H9 (cell line): ENCODE measurements around the gene BRD7. TPM values are rescaled to one million over a fixed set of nuclear protein-coding genes. Genes with fewer than 3 reads are reported as not detected.

ENCODE experiments used
- DNase-seq: peaks from one replicate; pipeline ENCODE4 v3.0.0-alpha.2; 2017
- H2AFZ ChIP-seq: one replicate; pipeline ENCODE4 v1.6.1; 2013; ENCODE audit warnings: mild to moderate bottlenecking, low read length, control low read depth, moderate library complexity
- H2AK5ac ChIP-seq: 2 replicates; pipeline ENCODE4 v1.6.1; 2013; ENCODE audit warnings: low read length, control low read depth, mixed read lengths; ENCODE audit not compliant: insufficient read length
- H2BK120ac ChIP-seq: one replicate; pipeline ENCODE4 v1.6.1; 2013; ENCODE audit warnings: low read depth, mild to moderate bottlenecking, low read length, control low read depth, inconsistent platforms; ENCODE audit not compliant: poor library complexity, severe bottlenecking
- H2BK12ac ChIP-seq: 2 replicates; pipeline ENCODE4 v1.6.1; 2013; ENCODE audit warnings: low read length, control low read depth, mixed read lengths, low read depth; ENCODE audit not compliant: insufficient read length
- H2BK15ac ChIP-seq: 2 replicates; pipeline ENCODE4 v1.6.1; 2013; ENCODE audit warnings: low read depth, low read length, control low read depth
- H2BK20ac ChIP-seq: one replicate; pipeline ENCODE4 v1.6.1; 2013; ENCODE audit warnings: low read depth, mild to moderate bottlenecking, low read length, control low read depth, inconsistent platforms; ENCODE audit not compliant: poor library complexity, severe bottlenecking
- H2BK5ac ChIP-seq: 2 replicates; pipeline ENCODE4 v1.6.1; 2013; ENCODE audit warnings: low read length, control low read depth, mixed read lengths; ENCODE audit not compliant: insufficient read length
- H3K14ac ChIP-seq: 2 replicates; pipeline ENCODE4 v1.6.1; 2013; ENCODE audit warnings: low read length, control low read depth; ENCODE audit not compliant: insufficient read depth
- H3K18ac ChIP-seq: 2 replicates; pipeline ENCODE4 v1.6.1; 2013; ENCODE audit warnings: low read depth, mild to moderate bottlenecking, mixed read lengths, low read length, control low read depth; ENCODE audit not compliant: insufficient read length
- H3K23ac ChIP-seq: 2 replicates; pipeline ENCODE4 v1.6.1; 2013; ENCODE audit warnings: low read length, control low read depth, mixed read lengths, low read depth; ENCODE audit not compliant: insufficient read length
- H3K23me2 ChIP-seq: 2 replicates; pipeline ENCODE4 v1.6.1; 2013; ENCODE audit warnings: low read depth, mild to moderate bottlenecking, mixed read lengths, low read length, control low read depth; ENCODE audit not compliant: insufficient read length, poor library complexity, severe bottlenecking
- H3K27ac ChIP-seq: 2 replicates; pipeline ENCODE4 v1.5.1; 2013; ENCODE audit warnings: low read length, control low read depth, mixed read lengths, low read depth; ENCODE audit not compliant: insufficient read length
- H3K27me3 ChIP-seq: 2 replicates; pipeline ENCODE4 v1.6.1; 2013; ENCODE audit warnings: low read length, control low read depth, inconsistent platforms; ENCODE audit not compliant: insufficient read depth
- H3K4ac ChIP-seq: 2 replicates; pipeline ENCODE4 v1.6.1; 2013; ENCODE audit warnings: low read depth, mild to moderate bottlenecking, control low read depth, inconsistent platforms, low read length, moderate library complexity
- H3K4me1 ChIP-seq: 2 replicates; pipeline ENCODE4 v1.6.1; 2013; ENCODE audit warnings: low read length, control low read depth, inconsistent platforms; ENCODE audit not compliant: insufficient read depth
- H3K4me2 ChIP-seq: 2 replicates; pipeline ENCODE4 v1.6.1; 2013; ENCODE audit warnings: low read length, control low read depth, mixed read lengths; ENCODE audit not compliant: insufficient read length, insufficient read depth
- H3K56ac ChIP-seq: 2 replicates; pipeline ENCODE4 v1.6.1; 2013; ENCODE audit warnings: low read depth, mild to moderate bottlenecking, mixed read lengths, low read length, control low read depth; ENCODE audit not compliant: insufficient read length
- H3K79me1 ChIP-seq: 2 replicates; pipeline ENCODE4 v1.6.1; 2013; ENCODE audit warnings: low read depth, mild to moderate bottlenecking, moderate library complexity, low read length, control low read depth, inconsistent platforms; ENCODE audit not compliant: insufficient read depth, poor library complexity, severe bottlenecking
- H3K79me2 ChIP-seq: 2 replicates; pipeline ENCODE4 v1.6.1; 2013; ENCODE audit warnings: low read length, control low read depth, inconsistent platforms; ENCODE audit not compliant: insufficient read depth
- H3K9ac ChIP-seq: 2 replicates; pipeline ENCODE4 v1.6.1; 2013; ENCODE audit warnings: low read length, control low read depth, mixed read lengths; ENCODE audit not compliant: insufficient read length; ENCODE audit errors: extremely low read depth
- H3K9me3 ChIP-seq: one replicate; pipeline ENCODE4 v1.6.1; 2013; ENCODE audit warnings: low read depth, low read length, inconsistent platforms; ENCODE audit not compliant: control insufficient read depth
- H3T11ph ChIP-seq: one replicate; pipeline ENCODE4 v1.6.1; 2013; ENCODE audit warnings: mild to moderate bottlenecking, low read length, control low read depth, inconsistent platforms
- H4K20me1 ChIP-seq: one replicate; pipeline ENCODE4 v1.6.1; 2013; ENCODE audit not compliant: control insufficient read depth, insufficient read length, insufficient read depth
- H4K5ac ChIP-seq: 2 replicates; pipeline ENCODE4 v1.6.1; 2013; ENCODE audit warnings: low read depth, mild to moderate bottlenecking, mixed read lengths, low read length, control low read depth; ENCODE audit not compliant: insufficient read length
- H4K8ac ChIP-seq: replicated peaks from 2 replicates; pipeline ENCODE4 v1.6.1; 2013; ENCODE audit warnings: low read length, control low read depth, mixed read lengths, low read depth; ENCODE audit not compliant: insufficient read length
- H4K91ac ChIP-seq: 2 replicates; pipeline ENCODE4 v1.6.1; 2013; ENCODE audit warnings: low read depth, mild to moderate bottlenecking, moderate library complexity, mixed read lengths, low read length, control low read depth; ENCODE audit not compliant: insufficient read length
- H3K27ac Mint-ChIP-seq, 3 experiments: 2 replicates in 2 of 3; 3 replicates in 1 of 3; pipeline ENCODE4 v1.8.0; 2020 to 2021; ENCODE audit warnings: mixed read lengths in 3 of 3, mild to moderate bottlenecking in 1 of 3, moderate library complexity in 1 of 3
- H3K27me3 Mint-ChIP-seq: 2 replicates; pipeline ENCODE4 v1.8.0; 2021; ENCODE audit warnings: low read depth, mild to moderate bottlenecking, moderate library complexity, mixed read lengths
- H3K36me3 Mint-ChIP-seq, 3 experiments: 2 replicates in 2 of 3; 3 replicates in 1 of 3; pipeline ENCODE4 v1.8.0; 2020 to 2021; ENCODE audit warnings: low read depth in 3 of 3, mixed read lengths in 3 of 3; ENCODE audit not compliant: insufficient read depth in 1 of 3
- H3K4me1 Mint-ChIP-seq, 2 experiments: 2 replicates each; pipeline ENCODE4 v1.8.0; 2020; ENCODE audit warnings: mixed read lengths in 2 of 2
- H3K4me3 Mint-ChIP-seq, 2 experiments: 2 replicates in 1 of 2; 3 replicates in 1 of 2; pipeline ENCODE4 v1.8.0; 2020 to 2021; ENCODE audit warnings: mild to moderate bottlenecking in 2 of 2, mixed read lengths in 2 of 2, moderate library complexity in 1 of 2
- H3K9me3 Mint-ChIP-seq, 2 experiments: 2 replicates in 1 of 2; 3 replicates in 1 of 2; pipeline ENCODE4 v1.8.0; 2020; ENCODE audit warnings: mild to moderate bottlenecking in 2 of 2, mixed read lengths in 2 of 2, moderate library complexity in 1 of 2
- CTCF ChIP-seq: fragments of 200-600 bp; sonication (generic); conservative IDR thresholded peaks from 3 replicates; pipeline ENCODE4 v1.8.0; 2021; ENCODE audit warnings: antibody characterized with exemption, mild to moderate bottlenecking
- WGBS: extraction: QIAGEN DNeasy Blood & Tissue Kit; methylation state at CpG from one replicate; pipeline ENCODE4 v1.1.7; 2013; ENCODE audit warnings: missing lambda C conversion rate, low lambda C conversion rate, mixed read lengths; ENCODE audit not compliant: insufficient read length; ENCODE audit errors: extremely low coverage; 5-methylcytosine and 5-hydroxymethylcytosine counted together
- total RNA-seq: library from RNA; stranded (reverse); gene quantifications from 2 replicates; pipeline ENCODE4 v1.2.1, GENCODE V29; 2021

The BRD7 gene
- total RNA-seq, 1 experiment from 2014 or later, result 112 TPM

- no peak overlapping the region for H2BK12ac ChIP-seq
- H4K8ac ChIP-seq, result no peak overlapping the region
- no peaks in the 10 kb centered on the region for H4K20me1 ChIP-seq
- H3K4ac ChIP-seq, result no peak overlapping the region
- H3K4me2 ChIP-seq, result no peak overlapping the region
- H3K23ac ChIP-seq, result no peak overlapping the region
- H4K91ac ChIP-seq, result no peak overlapping the region
- no peak overlapping the region for H3T11ph ChIP-seq
- no peaks in the 10 kb centered on the region for H3K23me2 ChIP-seq
- H2AK5ac ChIP-seq, result no peak overlapping the region
- no peak overlapping the region for H3K18ac ChIP-seq
- no peak overlapping the region for H2BK20ac ChIP-seq
- WGBS, result no CpG with 5 or more reads among the region's 6 CpGs
- no peak overlapping the region for H3K56ac ChIP-seq
- H2BK5ac ChIP-seq, result no peak overlapping the region
- H3K9ac ChIP-seq, result no peak overlapping the region
- no peaks in the 10 kb centered on the region; the same call in 1 of the 2 replicates for H3K79me2 ChIP-seq
- TF ChIP-seq CTCF, result no peak
- H3K4me3 Mint-ChIP-seq, result no peak overlapping the region
- peaks cover 4 to 5% of the 10 kb centered on the region in 2 experiments for H3K4me1 Mint-ChIP-seq
- DNase-seq, result no peak
- no peak overlapping the region for H2BK120ac ChIP-seq
- H3K9me3 ChIP-seq, result no peaks in the 10 kb centered on the region
- no peak overlapping the region for H2AFZ ChIP-seq
- H3K27me3 Mint-ChIP-seq, result no peaks in the 10 kb centered on the region
- H3K79me1 ChIP-seq, result no peaks in the 10 kb centered on the region
- no peaks in the 10 kb centered on the region for H3K4me1 ChIP-seq
- H3K14ac ChIP-seq, result no peak overlapping the region
- H3K27ac Mint-ChIP-seq, result peak overlapping the region in 1 of 3 experiments; percentile 35; a peak in 1 of 7 replicates
- H3K9me3 Mint-ChIP-seq, result no peaks in the 10 kb centered on the region
- no peak overlapping the region for H2BK15ac ChIP-seq
- H3K27ac ChIP-seq, result no peak overlapping the region
- H3K36me3 Mint-ChIP-seq, result peaks cover 22 to 58% (median 36%) of the 10 kb centered on the region in 3 experiments; a peak in 6 of 7 replicates
- H3K27me3 ChIP-seq, result no peaks in the 10 kb centered on the region
- no peak overlapping the region for H4K5ac ChIP-seq
These were observed 8.6 kb downstream of the BRD7 start for GRCh38 chr16:50360033-50360778.
